A549 (cell line): Measurements from ENCODE around the gene UBE2H.

Source experiments
- CEBPB ChIP-seq, 2 experiments: fragments of >200 bp in 1 of 2; sonication (Bioruptor Twin) in 1 of 2; formaldehyde crosslinking in 1 of 2; IDR thresholded peaks; 2 replicates each; pipeline ENCODE4 v1.6.1; 2012 to 2016
- CTCF ChIP-seq: fragments of >200 bp; sonication (Bioruptor Twin); formaldehyde crosslinking; IDR thresholded peaks from 3 replicates; pipeline ENCODE4 v1.5.1; 2016
- ELK1 ChIP-seq: fragments of 150-350 bp; IDR thresholded peaks from 2 replicates; pipeline ENCODE4 v1.6.1; 2014; ENCODE audit warnings: low read depth, mild to moderate bottlenecking, low read length
- ESRRA ChIP-seq: fragments of 150-350 bp; IDR thresholded peaks from 2 replicates; pipeline ENCODE4 v1.6.1; 2014; ENCODE audit warnings: mild to moderate bottlenecking, low read length, borderline replicate concordance
- HOXA7 ChIP-seq: fragments of 250-450 bp; sonication (Bioruptor Pico); IDR thresholded peaks from 2 replicates; pipeline ENCODE4 v1.5.0; 2020; ENCODE audit warnings: mild to moderate bottlenecking, moderate library complexity
- JUNB ChIP-seq: fragments of >200 bp; sonication (Bioruptor Twin); formaldehyde crosslinking; IDR thresholded peaks from 2 replicates; pipeline ENCODE4 v1.6.1; 2016
- MAFK ChIP-seq: fragments of 450-650 bp; IDR thresholded peaks from 2 replicates; pipeline ENCODE4 v1.6.1; 2014; ENCODE audit not compliant: partially characterized antibody
- PHF8 ChIP-seq: fragments of 200-600 bp; sonication (generic); IDR thresholded peaks from 2 replicates; pipeline ENCODE4 v1.6.1; 2016; ENCODE audit warnings: low read depth, mild to moderate bottlenecking, antibody characterized with exemption, moderate library complexity, borderline replicate concordance
- POLR2A ChIP-seq: IDR thresholded peaks from 2 replicates; pipeline ENCODE4 v1.6.1; 2012; ENCODE audit warnings: mild to moderate bottlenecking, low read length
- RARB ChIP-seq: fragments of 250-450 bp; sonication (Bioruptor Pico); IDR thresholded peaks from 2 replicates; pipeline ENCODE4 v1.8.0; 2021; ENCODE audit warnings: mild to moderate bottlenecking, moderate library complexity
- TP53 ChIP-seq: fragments of 250-450 bp; sonication (Bioruptor Pico); IDR thresholded peaks from 2 replicates; pipeline ENCODE4 v1.5.0; 2021; ENCODE audit warnings: mild to moderate bottlenecking, moderate library complexity
- USF2 ChIP-seq: fragments of 450-650 bp; IDR thresholded peaks from 2 replicates; pipeline ENCODE4 v1.6.1; 2014; ENCODE audit warnings: antibody characterized with exemption
- ZNF302 ChIP-seq: fragments of 250-450 bp; sonication (Bioruptor Pico); IDR thresholded peaks from 2 replicates; pipeline ENCODE4 v1.9.0; 2021; ENCODE audit warnings: inconsistent platforms, mild to moderate bottlenecking, moderate library complexity

- TF ChIP-seq CTCF, result no peak
- TF ChIP-seq POLR2A, result no peak
- TF ChIP-seq MAFK, result no peak
- TF ChIP-seq JUNB, result no peak
- TF ChIP-seq PHF8, result no peak
- no peak for TF ChIP-seq USF2
- TF ChIP-seq HOXA7 (CRISPR knock-in tag), result no peak
- TF ChIP-seq ESRRA, result no peak
- no peak for TF ChIP-seq ELK1
- no peak for TF ChIP-seq TP53
- no peak for TF ChIP-seq ZNF302 (CRISPR knock-in tag)
- no peak for TF ChIP-seq RARB (CRISPR knock-in tag)
- no peak for TF ChIP-seq CEBPB (IDR thresholded peaks at IDR 0.05)
Measured at GRCh38 chr7:129848436-129848835, 104.3 kb downstream of the UBE2H start.
